SK-N-SH treated with all-trans-retinoic acid at 6 μM for 48 hours (cell line): ENCODE measurements around the gene BTBD16.

Experiments used
- ATAC-seq: fragments of 200-7000 bp; cut with Tn5 transposase; 3 replicates; pipeline ENCODE4 v1.9.1; 2020; ENCODE audit warnings: mild to moderate bottlenecking, moderate library complexity
- ARNTL ChIP-seq: fragments of 450-650 bp; formaldehyde crosslinking; IDR thresholded peaks from 2 replicates; pipeline ENCODE4 v1.5.0; 2020; ENCODE audit warnings: low read depth, mild to moderate bottlenecking, moderate library complexity, borderline replicate concordance
- BACH2 ChIP-seq: fragments of 250-450 bp; sonication (Bioruptor Pico); IDR thresholded peaks from 2 replicates; pipeline ENCODE4 v1.9.0; 2021; ENCODE audit warnings: mild to moderate bottlenecking, borderline replicate concordance
- CSDC2 ChIP-seq: fragments of 250-450 bp; sonication (Bioruptor Pico); IDR thresholded peaks from 2 replicates; pipeline ENCODE4 v1.5.0; 2020; ENCODE audit warnings: mild to moderate bottlenecking, moderate library complexity
- CSRNP3 ChIP-seq: fragments of 250-450 bp; sonication (Bioruptor Pico); IDR thresholded peaks from 2 replicates; pipeline ENCODE4 v1.5.1; 2021; ENCODE audit warnings: mild to moderate bottlenecking, moderate library complexity
- ESRRG ChIP-seq: fragments of 250-450 bp; sonication (Bioruptor Pico); IDR thresholded peaks from 2 replicates; pipeline ENCODE4 v1.6.1; 2021; ENCODE audit warnings: mild to moderate bottlenecking
- GLIS3 ChIP-seq: fragments of 250-450 bp; sonication (Bioruptor Pico); IDR thresholded peaks from 2 replicates; pipeline ENCODE4 v1.5.0; 2020; ENCODE audit warnings: mild to moderate bottlenecking, moderate library complexity
- ISL1 ChIP-seq: fragments of 250-450 bp; sonication (Bioruptor Pico); IDR thresholded peaks from 2 replicates; pipeline ENCODE4 v2.1.2; 2022; ENCODE audit warnings: mild to moderate bottlenecking, moderate library complexity
- PATZ1 ChIP-seq: fragments of 250-450 bp; sonication (Bioruptor Pico); IDR thresholded peaks from 2 replicates; pipeline ENCODE4 v1.8.0; 2020; ENCODE audit warnings: mild to moderate bottlenecking, moderate library complexity, borderline replicate concordance
- POU6F1 ChIP-seq: fragments of 250-450 bp; sonication (Bioruptor Pico); IDR thresholded peaks from 2 replicates; pipeline ENCODE4 v1.8.0; 2021; ENCODE audit warnings: low read depth, mild to moderate bottlenecking, moderate library complexity, borderline replicate concordance
- PPARA ChIP-seq: fragments of 250-450 bp; sonication (Bioruptor Pico); IDR thresholded peaks from 2 replicates; pipeline ENCODE4 v1.5.0; 2020; ENCODE audit warnings: mild to moderate bottlenecking, borderline replicate concordance
- RARB ChIP-seq: fragments of 250-450 bp; sonication (Bioruptor Pico); IDR thresholded peaks from 2 replicates; pipeline ENCODE4 v1.8.0; 2021; ENCODE audit warnings: mild to moderate bottlenecking, moderate library complexity
- SNAI2 ChIP-seq: fragments of 250-450 bp; sonication (Bioruptor Pico); IDR thresholded peaks from 2 replicates; pipeline ENCODE4 v1.5.0; 2020; ENCODE audit warnings: mild to moderate bottlenecking, moderate library complexity
- TCF4 ChIP-seq: fragments of 250-450 bp; sonication (Bioruptor Pico); IDR thresholded peaks from 2 replicates; pipeline ENCODE4 v1.8.0; 2021; ENCODE audit warnings: mild to moderate bottlenecking, moderate library complexity, borderline replicate concordance
- TOX ChIP-seq: fragments of 250-450 bp; sonication (Bioruptor Pico); IDR thresholded peaks from 2 replicates; pipeline ENCODE4 v1.8.0; 2021; ENCODE audit warnings: mild to moderate bottlenecking, moderate library complexity, borderline replicate concordance
- TSHZ2 ChIP-seq: fragments of 250-450 bp; sonication (Bioruptor Pico); IDR thresholded peaks from 2 replicates; pipeline ENCODE4 v1.5.0; 2020; ENCODE audit warnings: mild to moderate bottlenecking, moderate library complexity
- ZC3H10 ChIP-seq: fragments of 250-450 bp; sonication (Bioruptor Pico); IDR thresholded peaks from 2 replicates; pipeline ENCODE4 v1.5.1; 2021; ENCODE audit warnings: mild to moderate bottlenecking, moderate library complexity
- ZFP3 ChIP-seq: fragments of 250-450 bp; sonication (Bioruptor Pico); IDR thresholded peaks from 2 replicates; pipeline ENCODE4 v1.5.0; 2020; ENCODE audit warnings: mild to moderate bottlenecking, moderate library complexity
- ZFP30 ChIP-seq: fragments of 450-650 bp; formaldehyde crosslinking; IDR thresholded peaks from 2 replicates; pipeline ENCODE4 v1.5.0; 2022; ENCODE audit warnings: mild to moderate bottlenecking, moderate library complexity
- ZNF565 ChIP-seq: fragments of 450-650 bp; formaldehyde crosslinking; conservative IDR thresholded peaks from 2 replicates; pipeline ENCODE4 v1.5.0; 2020; ENCODE audit warnings: low read depth, mild to moderate bottlenecking, moderate library complexity
- ZNF70 ChIP-seq: fragments of 450-650 bp; formaldehyde crosslinking; IDR thresholded peaks from 2 replicates; pipeline ENCODE4 v1.5.0; 2020; ENCODE audit warnings: mild to moderate bottlenecking, moderate library complexity
- ZNF8 ChIP-seq: fragments of 450-650 bp; formaldehyde crosslinking; IDR thresholded peaks from 2 replicates; pipeline ENCODE4 v1.5.0; 2020; ENCODE audit warnings: mild to moderate bottlenecking, moderate library complexity

The BTBD16 gene

GRCh38 chr10:122368502-122369254, 97.6 kb downstream of the BTBD16 start (continued):
- no peak for TF ChIP-seq PPARA (CRISPR knock-in tag)
- no peak for TF ChIP-seq TSHZ2 (CRISPR knock-in tag)
- TF ChIP-seq, all 23 proteins: peak for 0

GRCh38 chr10:122373108-122373507, 102.0 kb downstream of the BTBD16 start:
- no peak for ATAC-seq
- TF ChIP-seq CSRNP3 (CRISPR knock-in tag) = no peak
- no peak for TF ChIP-seq ZNF8 (CRISPR knock-in tag)
- no peak for TF ChIP-seq RARB (CRISPR knock-in tag)
- no peak for TF ChIP-seq ZC3H10 (CRISPR knock-in tag)
- no peak for TF ChIP-seq ZFP3
- no peak for TF ChIP-seq PATZ1 (CRISPR knock-in tag)
- no peak for TF ChIP-seq ZFP30 (CRISPR knock-in tag)
- no peak for TF ChIP-seq ESRRG
- no peak for TF ChIP-seq ISL1 (CRISPR knock-in tag)
- TF ChIP-seq BACH2 (CRISPR knock-in tag) = no peak

GRCh38 chr10:122373721-122374120, 102.6 kb downstream of the BTBD16 start:
- ATAC-seq = peak; percentile 39
- TF ChIP-seq GLIS3 (CRISPR knock-in tag) (no peak), ZNF565 (CRISPR knock-in tag) (no peak), POU6F1 (no peak), TSHZ2 (CRISPR knock-in tag) (no peak), CSDC2 (CRISPR knock-in tag) (no peak), SNAI2 (no peak), ARNTL (no peak), RARB (CRISPR knock-in tag) (no peak), TOX (CRISPR knock-in tag) (no peak), PPARA (CRISPR knock-in tag) (no peak), CSRNP3 (CRISPR knock-in tag) (no peak), TCF4 (CRISPR knock-in tag) (no peak), ZNF70 (CRISPR knock-in tag) (no peak), ZFP3 (no peak), ISL1 (CRISPR knock-in tag) (no peak), ZFP30 (CRISPR knock-in tag) (no peak), PATZ1 (CRISPR knock-in tag) (no peak)
